GM12874 (cell line): Measurements from ENCODE around the gene STARD3.
A peak's percentile ranks its signal among the peaks of the same experiment; 100 is the strongest.

Experiments
- CTCF ChIP-seq: IDR thresholded peaks from 2 replicates; pipeline ENCODE4 v1.5.1; 2011; ENCODE audit warnings: low read depth, mild to moderate bottlenecking, control low read depth, low read length, moderate library complexity; ENCODE audit not compliant: insufficient read depth

STARD3 gene

GRCh38 chr17:39662551-39663339 is 25.8 kb downstream of the STARD3 start:
- TF ChIP-seq CTCF: no peak

GRCh38 chr17:39663340-39663687 is 26.4 kb downstream of the STARD3 start:
- no peak for TF ChIP-seq CTCF

GRCh38 chr17:39663688-39664580 is 27.0 kb downstream of the STARD3 start:
- no peak for TF ChIP-seq CTCF

GRCh38 chr17:39664581-39665561 is 27.9 kb downstream of the STARD3 start, which contains the start of gene TCAP:
TCAP (plus strand) TSS chr17:39665349; CDS start chr17:39665360, 11 bp downstream.
- TF ChIP-seq CTCF: no peak

- 0 out of 2 replicates have a peak, but pooled peaks have one; percentile 7 for TF ChIP-seq CTCF
These were observed 28.8 kb downstream of the STARD3 start for GRCh38 chr17:39665642-39666224.

GRCh38 chr17:39666231-39666600 is 29.3 kb downstream of the STARD3 start:
- no peak for TF ChIP-seq CTCF
